ENCODE measurements around the gene ITGB4.

ITGB4 gene

DNA sequence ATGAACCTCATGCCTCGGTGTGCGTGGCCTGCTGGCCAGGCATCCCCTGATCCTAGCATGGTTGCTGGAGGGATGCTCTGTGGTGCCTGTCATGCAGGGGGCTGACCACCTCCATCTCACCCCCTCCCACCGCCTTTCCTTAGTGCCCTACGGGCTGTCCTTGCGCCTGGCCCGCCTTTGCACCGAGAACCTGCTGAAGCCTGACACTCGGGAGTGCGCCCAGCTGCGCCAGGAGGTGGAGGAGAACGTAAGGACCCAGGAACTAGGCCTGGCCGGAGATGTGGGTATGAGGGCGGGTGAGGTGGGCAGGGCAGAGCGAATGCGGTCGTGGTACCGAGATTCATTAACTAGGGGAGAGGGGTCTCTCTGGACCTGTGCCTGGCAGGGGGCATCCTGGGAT is 19.0 kb downstream of the ITGB4 start:
- 0 out of 2 replicates have a peak, but pooled peaks cover 4% of the 10 kb centered on the region for H4K20me1 ChIP-seq (ENCODE audit: insufficient read depth, low read length)
- DNase-seq (no peak), ATAC-seq (ENCODE audit: insufficient read depth, low read depth) (no peak)
- no peak overlapping the region for H3K9ac ChIP-seq (ENCODE audit: low read depth, low read length)
- H3K36me3 ChIP-seq (ENCODE audit: insufficient read depth, low read length): no peaks in the 10 kb centered on the region
- no peaks in the 10 kb centered on the region for H3K9me3 ChIP-seq (ENCODE audit: insufficient read depth, low read length, severe bottlenecking)
- no peak overlapping the region for H3K27ac ChIP-seq (ENCODE audit: low read length)
- no peaks in the 10 kb centered on the region for H3K4me1 ChIP-seq (ENCODE audit: insufficient read depth, low read length)
- TF ChIP-seq, protein P1, sequence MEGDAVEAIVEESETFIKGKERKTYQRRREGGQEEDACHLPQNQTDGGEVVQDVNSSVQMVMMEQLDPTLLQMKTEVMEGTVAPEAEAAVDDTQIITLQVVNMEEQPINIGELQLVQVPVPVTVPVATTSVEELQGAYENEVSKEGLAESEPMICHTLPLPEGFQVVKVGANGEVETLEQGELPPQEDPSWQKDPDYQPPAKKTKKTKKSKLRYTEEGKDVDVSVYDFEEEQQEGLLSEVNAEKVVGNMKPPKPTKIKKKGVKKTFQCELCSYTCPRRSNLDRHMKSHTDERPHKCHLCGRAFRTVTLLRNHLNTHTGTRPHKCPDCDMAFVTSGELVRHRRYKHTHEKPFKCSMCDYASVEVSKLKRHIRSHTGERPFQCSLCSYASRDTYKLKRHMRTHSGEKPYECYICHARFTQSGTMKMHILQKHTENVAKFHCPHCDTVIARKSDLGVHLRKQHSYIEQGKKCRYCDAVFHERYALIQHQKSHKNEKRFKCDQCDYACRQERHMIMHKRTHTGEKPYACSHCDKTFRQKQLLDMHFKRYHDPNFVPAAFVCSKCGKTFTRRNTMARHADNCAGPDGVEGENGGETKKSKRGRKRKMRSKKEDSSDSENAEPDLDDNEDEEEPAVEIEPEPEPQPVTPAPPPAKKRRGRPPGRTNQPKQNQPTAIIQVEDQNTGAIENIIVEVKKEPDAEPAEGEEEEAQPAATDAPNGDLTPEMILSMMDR (IDR thresholded peaks at IDR 0.05; ENCODE audit: borderline replicate concordance, extremely low read depth, low read length, poor library complexity, severe bottlenecking): no peak
- TF ChIP-seq EZH2 (IDR thresholded peaks at IDR 0.05; ENCODE audit: borderline replicate concordance, low read depth, low read length, severe bottlenecking): no peak
- H2AFZ ChIP-seq (ENCODE audit: low read depth, low read length): no peak overlapping the region
- no peaks in the 10 kb centered on the region for H3K79me2 ChIP-seq (ENCODE audit: insufficient read depth, low read length)
- no peaks in the 10 kb centered on the region for H3K27me3 ChIP-seq (ENCODE audit: insufficient read depth, low read length, poor library complexity)
- H3K4me3 ChIP-seq (ENCODE audit: low read depth in 1 of 2, low read length in 2 of 2): no peak overlapping the region
- H3K4me2 ChIP-seq (ENCODE audit: insufficient read depth, low read length): no peak overlapping the region

DNA sequence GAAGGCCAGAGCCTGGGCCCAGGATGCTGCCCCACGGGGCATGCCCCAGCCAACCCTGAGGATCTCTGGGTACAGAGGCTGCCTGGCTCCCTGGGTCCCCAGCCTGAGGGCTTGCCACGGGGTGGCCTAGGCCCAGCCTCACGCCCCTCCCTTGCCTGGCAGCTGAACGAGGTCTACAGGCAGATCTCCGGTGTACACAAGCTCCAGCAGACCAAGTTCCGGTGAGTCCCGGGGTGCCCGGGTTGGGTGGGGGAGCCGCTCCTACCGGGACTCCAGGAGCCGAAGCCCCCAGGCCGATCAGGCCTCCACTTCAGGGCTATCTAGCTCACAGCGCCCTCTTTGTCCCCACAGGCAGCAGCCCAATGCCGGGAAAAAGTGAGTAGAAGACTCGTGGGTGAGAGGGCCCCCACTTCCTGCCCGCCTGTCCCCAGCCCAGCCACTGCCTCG is 19.4 kb downstream of the ITGB4 start:
- Histone ChIP-seq H2AFZ (ENCODE audit: low read depth, low read length) (no peak overlapping the region), H3K4me2 (ENCODE audit: insufficient read depth, low read length) (no peak overlapping the region), H3K4me3 (ENCODE audit: low read depth in 1 of 2, low read length in 2 of 2) (no peak overlapping the region), H3K27me3 (ENCODE audit: insufficient read depth, low read length, poor library complexity) (no peaks in the 10 kb centered on the region), H3K36me3 (ENCODE audit: insufficient read depth, low read length) (no peaks in the 10 kb centered on the region), H3K27ac (ENCODE audit: low read length) (no peak overlapping the region), H4K20me1 (ENCODE audit: insufficient read depth, low read length) (0 out of 2 replicates have a peak, but pooled peaks cover 4% of the 10 kb centered on the region), H3K79me2 (ENCODE audit: insufficient read depth, low read length) (no peaks in the 10 kb centered on the region), H3K9ac (ENCODE audit: low read depth, low read length) (no peak overlapping the region), H3K9me3 (ENCODE audit: insufficient read depth, low read length, severe bottlenecking) (no peaks in the 10 kb centered on the region), H3K4me1 (ENCODE audit: insufficient read depth, low read length) (no peaks in the 10 kb centered on the region)
- DNase-seq (no peak), ATAC-seq (ENCODE audit: insufficient read depth, low read depth) (no peak)
- no peak for TF ChIP-seq EZH2 (IDR thresholded peaks at IDR 0.05; ENCODE audit: borderline replicate concordance, low read depth, low read length, severe bottlenecking)
- TF ChIP-seq, protein P1 (IDR thresholded peaks at IDR 0.05; ENCODE audit: borderline replicate concordance, extremely low read depth, low read length, poor library complexity, severe bottlenecking): no peak

DNA sequence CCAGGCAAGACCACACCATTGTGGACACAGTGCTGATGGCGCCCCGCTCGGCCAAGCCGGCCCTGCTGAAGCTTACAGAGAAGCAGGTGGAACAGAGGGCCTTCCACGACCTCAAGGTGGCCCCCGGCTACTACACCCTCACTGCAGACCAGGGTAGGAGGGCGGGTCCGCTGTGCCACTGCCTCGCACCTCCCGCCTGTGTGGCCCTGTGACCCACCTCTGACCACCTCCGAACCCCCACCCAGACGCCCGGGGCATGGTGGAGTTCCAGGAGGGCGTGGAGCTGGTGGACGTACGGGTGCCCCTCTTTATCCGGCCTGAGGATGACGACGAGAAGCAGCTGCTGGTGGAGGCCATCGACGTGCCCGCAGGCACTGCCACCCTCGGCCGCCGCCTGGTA is 21.1 kb downstream of the ITGB4 start:
- no peaks in the 10 kb centered on the region for H3K79me2 ChIP-seq (ENCODE audit: insufficient read depth, low read length)
- H3K4me1 ChIP-seq (ENCODE audit: insufficient read depth, low read length): no peaks in the 10 kb centered on the region
- no peak for DNase-seq
- H3K36me3 ChIP-seq (ENCODE audit: insufficient read depth, low read length): no peaks in the 10 kb centered on the region
- no peaks in the 10 kb centered on the region for H3K27me3 ChIP-seq (ENCODE audit: insufficient read depth, low read length, poor library complexity)
- H4K20me1 ChIP-seq (ENCODE audit: insufficient read depth, low read length): no peaks in the 10 kb centered on the region
- no peak overlapping the region for H3K4me2 ChIP-seq (ENCODE audit: insufficient read depth, low read length)
- H3K4me3 ChIP-seq (ENCODE audit: low read depth in 1 of 2, low read length in 2 of 2): no peak overlapping the region
- no peak overlapping the region for H2AFZ ChIP-seq (ENCODE audit: low read depth, low read length)
- H3K27ac ChIP-seq (ENCODE audit: low read length): no peak overlapping the region
- H3K9ac ChIP-seq (ENCODE audit: low read depth, low read length): no peak overlapping the region
- no peak for TF ChIP-seq EZH2 (IDR thresholded peaks at IDR 0.05; ENCODE audit: borderline replicate concordance, low read depth, low read length, severe bottlenecking)
- TF ChIP-seq, protein P1 (IDR thresholded peaks at IDR 0.05; ENCODE audit: borderline replicate concordance, extremely low read depth, low read length, poor library complexity, severe bottlenecking): no peak
- no peak for ATAC-seq (ENCODE audit: insufficient read depth, low read depth)
- no peaks in the 10 kb centered on the region for H3K9me3 ChIP-seq (ENCODE audit: insufficient read depth, low read length, severe bottlenecking)
